ENCODE data around the gene FLYWCH2.
"Not testable (repeated sequence)": the region's sequence is repeated elsewhere in the genome, so short reads cannot be mapped to it uniquely, and the experiment has no call there.

FLYWCH2 gene

DNA sequence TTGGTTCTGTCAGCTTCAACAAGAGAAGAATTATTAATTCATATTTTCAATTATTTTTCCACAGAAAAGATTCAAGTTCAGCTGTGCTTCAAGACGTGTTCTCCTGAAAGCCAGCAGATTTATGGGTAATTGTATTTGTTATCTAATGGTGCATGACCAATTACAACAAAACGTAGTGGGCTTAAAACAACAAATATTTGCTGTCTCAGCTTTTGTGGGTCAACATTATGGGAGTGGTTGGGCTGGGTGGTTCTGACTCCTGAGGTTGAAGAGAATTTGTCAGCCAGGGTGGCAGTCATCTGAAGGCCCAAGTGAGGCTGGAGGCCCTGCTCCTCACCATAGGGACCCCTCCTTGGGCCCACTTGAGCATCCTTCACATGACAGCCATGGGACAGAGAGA is 57.0 kb downstream of the FLYWCH2 start:
- no peak overlapping the region for H4K91ac ChIP-seq (ENCODE audit: low read depth, low read length)
- no peak overlapping the region for H2AK5ac ChIP-seq (ENCODE audit: low read length)
- H2AFZ ChIP-seq (ENCODE audit: insufficient read depth, low read length, poor library complexity), result no peak overlapping the region
- DNase-seq, result no peak
- no peaks in the 10 kb centered on the region for H3K9me3 ChIP-seq (ENCODE audit: insufficient read depth, low read depth, low read length)
- no peak overlapping the region for H3K27ac ChIP-seq (ENCODE audit: low read depth, low read length)
- H4K12ac ChIP-seq (ENCODE audit: low read depth, low read length), result no peak overlapping the region
- H3K4me1 ChIP-seq (ENCODE audit: control insufficient read depth in 1 of 2, insufficient read depth in 2 of 2, low read length in 2 of 2), result no peaks in the 10 kb centered on the region
- no peak overlapping the region for H3K23ac ChIP-seq (ENCODE audit: low read length)
- H2BK120ac ChIP-seq (ENCODE audit: insufficient read depth, low read length, poor library complexity), result no peak overlapping the region
- no peak overlapping the region for H3K14ac ChIP-seq (ENCODE audit: low read length)
- WGBS (ENCODE audit: extremely low coverage, insufficient coverage, insufficient read length), result no CpG with 5 or more reads among the region's 2 CpGs
- H3K4me2 ChIP-seq (ENCODE audit: low read length), result no peak overlapping the region
- no peak overlapping the region for H3K4me3 ChIP-seq (ENCODE audit: low read depth, low read length)
- H3K36me3 ChIP-seq (ENCODE audit: control insufficient read depth in 1 of 2, insufficient read depth in 2 of 2, low read length in 2 of 2), result peaks cover 36 to 40% of the 10 kb centered on the region in 2 experiments
- H2BK12ac ChIP-seq (ENCODE audit: low read length), result no peak overlapping the region
- H3K27me3 ChIP-seq (ENCODE audit: insufficient read depth, low read length), result no peaks in the 10 kb centered on the region
- H3K79me1 ChIP-seq (ENCODE audit: low read length), result no peaks in the 10 kb centered on the region
- H3K18ac ChIP-seq (ENCODE audit: low read length), result no peak overlapping the region
- H3K4ac ChIP-seq (ENCODE audit: low read depth, low read length), result no peak overlapping the region
- H2BK5ac ChIP-seq (ENCODE audit: low read depth, low read length, poor library complexity), result no peak overlapping the region
- H3K9ac ChIP-seq (ENCODE audit: low read length), result no peak overlapping the region
- H3K79me2 ChIP-seq (ENCODE audit: control insufficient read depth, insufficient read depth, low read length, poor library complexity), result no peaks in the 10 kb centered on the region
- no peak overlapping the region for H4K8ac ChIP-seq (ENCODE audit: low read depth, low read length)

DNA sequence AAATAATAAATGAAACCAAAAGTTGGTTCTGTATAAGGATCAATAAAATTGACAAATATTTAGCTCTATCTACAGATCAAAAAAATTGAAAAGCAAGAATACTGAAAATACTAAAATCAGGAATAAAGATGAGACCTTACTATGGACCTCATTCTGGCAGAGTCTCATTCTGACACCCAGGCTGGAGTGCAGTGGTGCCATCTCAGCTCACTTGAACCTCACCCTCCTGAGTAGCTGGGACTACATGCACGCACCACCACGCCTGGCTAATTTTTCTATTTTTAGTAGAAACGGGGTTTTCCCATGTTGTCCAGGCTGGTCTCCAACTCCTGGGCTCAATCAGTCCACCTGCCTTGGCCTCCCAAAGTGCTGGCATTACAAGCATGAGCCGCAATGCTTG is 59.0 kb downstream of the FLYWCH2 start:
- Histone ChIP-seq H3K36me3 (ENCODE audit: control insufficient read depth in 1 of 2, insufficient read depth in 2 of 2, low read length in 2 of 2) (peaks cover 25 to 31% of the 10 kb centered on the region in 2 experiments), H4K8ac (ENCODE audit: low read depth, low read length) (no peak overlapping the region), H3K27me3 (ENCODE audit: insufficient read depth, low read length) (no peaks in the 10 kb centered on the region), H2BK5ac (ENCODE audit: low read depth, low read length, poor library complexity) (no peak overlapping the region), H2BK12ac (ENCODE audit: low read length) (no peak overlapping the region), H3K4me1 (ENCODE audit: control insufficient read depth in 1 of 2, insufficient read depth in 2 of 2, low read length in 2 of 2) (no peaks in the 10 kb centered on the region), H3K4me3 (ENCODE audit: low read depth, low read length) (no peak overlapping the region), H3K9ac (ENCODE audit: low read length) (no peak overlapping the region), H3K4me2 (ENCODE audit: low read length) (no peak overlapping the region), H3K79me2 (ENCODE audit: control insufficient read depth, insufficient read depth, low read length, poor library complexity) (no peaks in the 10 kb centered on the region), H2BK120ac (ENCODE audit: insufficient read depth, low read length, poor library complexity) (no peak overlapping the region), H4K91ac (ENCODE audit: low read depth, low read length) (no peak overlapping the region), H3K14ac (ENCODE audit: low read length) (no peak overlapping the region), H2AK5ac (ENCODE audit: low read length) (no peak overlapping the region), H3K79me1 (ENCODE audit: low read length) (no peaks in the 10 kb centered on the region), H4K12ac (ENCODE audit: low read depth, low read length) (no peak overlapping the region), H3K4ac (ENCODE audit: low read depth, low read length) (no peak overlapping the region), H3K23ac (ENCODE audit: low read length) (no peak overlapping the region), H3K27ac (ENCODE audit: low read depth, low read length) (no peak overlapping the region), H3K18ac (ENCODE audit: low read length) (no peak overlapping the region), H3K9me3 (ENCODE audit: insufficient read depth, low read depth, low read length) (no peaks in the 10 kb centered on the region), H2AFZ (ENCODE audit: insufficient read depth, low read length, poor library complexity) (no peak overlapping the region)
- no peak for DNase-seq
- WGBS (ENCODE audit: extremely low coverage, insufficient coverage, insufficient read length), result no CpG with 5 or more reads among the region's 4 CpGs

DNA sequence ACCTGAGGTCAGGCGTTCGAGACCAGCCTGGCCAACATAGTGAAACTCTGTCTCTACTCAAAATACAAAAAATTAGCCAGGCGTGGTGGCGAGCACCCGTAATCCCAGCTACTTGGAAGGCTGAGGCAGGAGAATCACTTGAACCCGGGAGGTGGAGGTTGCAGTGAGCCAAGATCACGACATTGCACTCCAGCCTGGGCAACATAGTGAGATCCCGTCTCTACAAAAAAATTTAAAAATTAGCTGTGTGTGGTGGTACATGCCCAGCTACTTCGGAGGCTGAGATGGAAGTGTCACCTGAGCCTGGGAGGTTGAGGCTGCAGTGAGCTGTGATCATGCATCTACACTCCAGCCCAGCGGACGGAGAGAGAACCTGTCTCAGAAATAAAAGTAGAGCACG is 60.7 kb downstream of the FLYWCH2 start:
- not testable (repeated sequence) for H2BK5ac ChIP-seq (ENCODE audit: low read depth, low read length, poor library complexity); H3K9me3 ChIP-seq (ENCODE audit: insufficient read depth, low read depth, low read length); H3K9ac ChIP-seq (ENCODE audit: low read length); H3K18ac ChIP-seq (ENCODE audit: low read length); H4K8ac ChIP-seq (ENCODE audit: low read depth, low read length); H4K12ac ChIP-seq (ENCODE audit: low read depth, low read length); H3K4me3 ChIP-seq (ENCODE audit: low read depth, low read length); H3K27me3 ChIP-seq (ENCODE audit: insufficient read depth, low read length); H2BK120ac ChIP-seq (ENCODE audit: insufficient read depth, low read length, poor library complexity); H3K4me2 ChIP-seq (ENCODE audit: low read length); H3K4me1 ChIP-seq (ENCODE audit: control insufficient read depth in 1 of 2, insufficient read depth in 2 of 2, low read length in 2 of 2); H3K79me1 ChIP-seq (ENCODE audit: low read length); H3K79me2 ChIP-seq (ENCODE audit: control insufficient read depth, insufficient read depth, low read length, poor library complexity); H4K91ac ChIP-seq (ENCODE audit: low read depth, low read length); H3K27ac ChIP-seq (ENCODE audit: low read depth, low read length); H2BK12ac ChIP-seq (ENCODE audit: low read length); H3K14ac ChIP-seq (ENCODE audit: low read length); H3K4ac ChIP-seq (ENCODE audit: low read depth, low read length); H2AK5ac ChIP-seq (ENCODE audit: low read length); H3K23ac ChIP-seq (ENCODE audit: low read length); DNase-seq; H2AFZ ChIP-seq (ENCODE audit: insufficient read depth, low read length, poor library complexity)
- H3K36me3 ChIP-seq (ENCODE audit: control insufficient read depth in 1 of 2, insufficient read depth in 2 of 2, low read length in 2 of 2), result peaks cover 16 to 20% of the 10 kb centered on the region in 2 experiments
- WGBS (ENCODE audit: extremely low coverage, insufficient coverage, insufficient read length), result no CpG with 5 or more reads among the region's 12 CpGs

DNA sequence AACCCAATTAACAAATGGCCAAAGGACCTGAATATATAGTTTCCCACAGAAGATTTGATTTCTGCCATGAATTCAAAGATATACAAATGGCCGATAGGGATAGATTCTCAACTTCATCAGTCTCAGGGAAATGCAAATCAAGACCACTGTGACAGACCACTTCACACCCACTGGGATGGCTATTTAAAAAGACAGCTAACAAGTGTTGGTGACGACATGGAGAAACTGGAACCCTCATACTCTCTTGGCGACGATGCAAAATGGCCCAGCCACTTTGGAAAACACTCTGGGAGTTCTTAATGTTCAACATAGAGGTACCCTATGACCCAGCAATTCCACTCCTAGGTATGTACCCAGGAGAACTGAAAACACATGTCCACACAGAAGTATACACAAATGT is 63.6 kb downstream of the FLYWCH2 start:
- Histone ChIP-seq H3K9ac (ENCODE audit: low read length) (no peak overlapping the region), H2AK5ac (ENCODE audit: low read length) (no peak overlapping the region), H4K8ac (ENCODE audit: low read depth, low read length) (no peak overlapping the region), H3K4me3 (ENCODE audit: low read depth, low read length) (no peak overlapping the region), H2BK120ac (ENCODE audit: insufficient read depth, low read length, poor library complexity) (no peak overlapping the region), H3K4me1 (ENCODE audit: control insufficient read depth in 1 of 2, insufficient read depth in 2 of 2, low read length in 2 of 2) (no peaks in the 10 kb centered on the region), H3K14ac (ENCODE audit: low read length) (no peak overlapping the region), H2AFZ (ENCODE audit: insufficient read depth, low read length, poor library complexity) (no peak overlapping the region), H3K79me2 (ENCODE audit: control insufficient read depth, insufficient read depth, low read length, poor library complexity) (no peaks in the 10 kb centered on the region), H3K23ac (ENCODE audit: low read length) (no peak overlapping the region), H4K12ac (ENCODE audit: low read depth, low read length) (no peak overlapping the region), H3K27ac (ENCODE audit: low read depth, low read length) (no peak overlapping the region), H2BK12ac (ENCODE audit: low read length) (no peak overlapping the region), H2BK5ac (ENCODE audit: low read depth, low read length, poor library complexity) (no peak overlapping the region), H3K18ac (ENCODE audit: low read length) (no peak overlapping the region), H3K4ac (ENCODE audit: low read depth, low read length) (no peak overlapping the region), H4K91ac (ENCODE audit: low read depth, low read length) (no peak overlapping the region), H3K36me3 (ENCODE audit: control insufficient read depth in 1 of 2, insufficient read depth in 2 of 2, low read length in 2 of 2) (peaks cover 18 to 20% of the 10 kb centered on the region in 2 experiments), H3K4me2 (ENCODE audit: low read length) (no peak overlapping the region), H3K79me1 (ENCODE audit: low read length) (no peaks in the 10 kb centered on the region), H3K27me3 (ENCODE audit: insufficient read depth, low read length) (no peaks in the 10 kb centered on the region), H3K9me3 (ENCODE audit: insufficient read depth, low read depth, low read length) (no peaks in the 10 kb centered on the region)
- DNase-seq, result no peak
- no CpG with 5 or more reads among the region's 4 CpGs for WGBS (ENCODE audit: extremely low coverage, insufficient coverage, insufficient read length)
